ENCODE results near the gene SLC22A23.

SLC22A23 gene

DNA sequence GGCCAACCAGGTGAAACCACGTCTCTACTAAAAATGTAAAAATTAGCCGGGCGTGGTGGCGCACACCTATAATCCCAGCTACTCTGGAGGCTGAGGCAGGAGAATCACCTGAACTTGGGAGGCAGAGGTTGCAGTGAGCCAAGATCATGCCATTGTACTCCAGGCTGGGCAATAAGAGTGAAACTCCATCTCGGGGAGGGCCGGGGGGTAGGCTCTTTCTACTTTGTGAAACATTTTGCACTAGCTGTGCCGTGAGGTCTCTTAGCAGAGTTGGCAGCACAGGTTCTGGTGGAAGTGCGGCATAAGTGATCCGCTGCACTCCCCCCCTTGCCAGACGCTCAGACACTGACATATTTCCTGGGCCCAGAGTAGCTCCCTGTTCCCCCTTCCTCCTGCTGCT, 173.6 kb downstream of the SLC22A23 start:
- DNase-seq (ENCODE audit: low spot score) = no peak

DNA sequence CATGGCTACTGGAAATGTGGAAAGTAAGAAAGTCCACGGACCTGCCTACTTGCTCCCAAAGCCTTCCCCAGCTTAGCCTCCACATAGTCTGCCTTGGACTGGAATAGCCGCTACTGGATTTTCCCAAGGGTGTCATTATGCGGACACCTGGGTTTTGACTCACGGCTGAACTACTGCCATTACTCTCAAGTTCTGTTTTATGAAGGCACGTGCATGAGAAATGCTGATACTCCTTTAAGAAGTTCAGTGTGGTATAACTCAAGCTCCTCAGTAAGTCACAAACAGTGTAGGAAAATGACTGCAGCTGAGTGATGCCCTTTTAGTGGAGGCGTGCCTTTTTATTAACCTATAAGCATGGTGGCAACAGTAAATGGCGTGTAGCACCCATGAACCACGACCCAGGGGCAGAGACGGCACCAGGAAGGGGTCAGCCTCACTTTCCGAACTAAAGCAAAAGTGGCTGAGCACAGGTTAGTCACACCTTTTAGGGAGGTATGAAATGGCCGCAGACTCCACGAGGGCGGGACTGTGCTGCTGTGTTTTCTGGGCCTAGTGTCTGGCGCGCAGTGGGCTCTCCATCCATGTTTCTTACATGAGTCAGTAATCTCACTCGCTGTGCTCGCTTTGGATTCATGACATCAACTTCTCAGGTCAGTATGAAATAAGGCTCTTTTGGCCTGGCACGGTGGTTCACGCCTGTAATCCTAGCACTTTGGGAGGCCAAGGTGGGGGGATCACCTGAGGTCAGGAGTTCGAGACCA, 174.2 kb downstream of the SLC22A23 start:
- DNase-seq (ENCODE audit: low spot score) = no peak

DNA sequence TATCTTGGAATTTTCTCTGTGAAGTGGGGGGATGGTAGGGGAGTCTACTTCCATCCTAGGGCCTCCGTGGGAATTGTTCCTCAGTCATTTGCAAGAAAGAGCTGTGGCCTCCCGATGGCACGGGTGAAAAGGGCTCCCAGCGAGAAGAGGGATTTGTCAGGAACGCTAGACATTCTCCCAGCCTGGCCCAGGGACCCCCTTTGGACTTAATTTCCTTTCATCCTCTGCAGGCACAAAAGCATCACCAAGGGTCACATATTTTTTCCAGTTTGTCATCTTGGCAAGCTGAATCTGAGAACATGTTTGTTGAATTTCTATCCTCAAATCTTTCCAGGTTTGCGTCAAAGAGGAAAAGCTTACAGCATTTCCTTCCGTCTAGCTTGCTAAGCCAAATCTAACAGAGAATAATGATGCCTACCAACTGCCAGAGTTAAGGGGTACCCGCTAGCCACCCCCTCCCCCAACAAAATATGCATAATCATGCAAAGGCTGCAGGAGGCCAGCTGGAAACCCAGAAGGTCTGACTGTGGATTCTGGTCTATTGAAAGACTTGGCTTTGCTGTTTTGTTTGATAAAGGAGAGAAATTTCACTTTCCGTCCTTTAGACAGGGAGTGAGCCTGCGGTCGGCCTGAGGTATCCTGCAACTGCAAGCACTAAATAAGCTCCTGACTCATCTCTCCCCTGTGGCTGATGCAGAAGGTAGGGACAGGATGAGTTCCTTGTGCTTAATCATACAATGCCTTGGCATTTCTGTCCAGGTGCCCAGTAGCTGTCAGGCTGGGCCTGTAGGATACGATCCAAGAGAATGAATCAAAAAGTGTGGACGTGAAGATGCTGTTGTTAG, 175.0 kb downstream of the SLC22A23 start:
- DNase-seq (ENCODE audit: low spot score) = no peak

DNA sequence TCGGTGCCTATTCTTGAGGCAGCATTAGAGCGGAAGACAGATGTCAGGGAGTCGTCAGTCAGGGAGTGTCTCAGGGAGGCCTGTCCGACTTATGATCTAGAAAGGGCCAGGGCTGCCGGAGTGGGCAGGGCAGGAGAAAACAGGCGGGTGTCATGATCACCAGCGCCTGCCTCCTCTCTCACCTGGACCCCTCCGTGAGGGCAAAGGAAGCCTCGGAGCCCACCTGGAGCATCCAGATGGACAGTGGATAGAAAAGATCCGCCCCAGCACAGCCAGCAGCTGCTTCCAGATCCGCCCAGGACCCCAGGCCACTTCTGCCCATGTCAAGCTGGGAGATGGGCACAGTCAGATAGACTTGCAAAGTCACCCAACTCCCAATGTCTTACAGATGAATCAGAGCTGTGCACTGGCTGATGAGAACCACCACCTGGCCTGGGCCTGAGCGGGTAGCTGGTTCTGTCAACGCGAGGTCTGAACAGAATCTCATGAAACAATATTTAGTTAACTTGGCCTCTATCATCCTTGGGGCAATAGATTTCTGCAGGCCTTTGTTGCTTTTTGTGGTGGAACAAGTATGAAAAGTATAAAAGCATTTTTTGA, 175.9 kb downstream of the SLC22A23 start:
- no peak for DNase-seq (ENCODE audit: low spot score)

DNA sequence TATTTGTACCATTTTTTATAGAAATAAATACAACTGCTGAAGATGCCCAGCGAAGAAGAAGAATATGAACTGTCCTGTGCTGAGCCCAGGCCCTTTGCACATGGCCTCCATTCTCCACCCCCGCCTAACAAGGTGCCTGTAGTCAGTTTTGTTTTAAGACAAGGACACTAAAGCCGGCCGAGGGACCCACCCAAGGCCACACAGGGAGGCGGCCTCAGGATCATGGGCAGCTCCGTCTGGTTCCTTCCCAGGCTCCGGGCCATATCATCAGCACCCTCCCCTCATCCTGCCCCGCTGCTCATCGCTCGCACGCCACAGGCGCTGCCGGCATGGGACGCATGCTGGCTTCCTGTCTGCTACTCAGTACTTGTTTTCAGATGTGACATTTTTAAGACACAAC, 176.8 kb downstream of the SLC22A23 start:
- DNase-seq (ENCODE audit: low spot score) = no peak

DNA sequence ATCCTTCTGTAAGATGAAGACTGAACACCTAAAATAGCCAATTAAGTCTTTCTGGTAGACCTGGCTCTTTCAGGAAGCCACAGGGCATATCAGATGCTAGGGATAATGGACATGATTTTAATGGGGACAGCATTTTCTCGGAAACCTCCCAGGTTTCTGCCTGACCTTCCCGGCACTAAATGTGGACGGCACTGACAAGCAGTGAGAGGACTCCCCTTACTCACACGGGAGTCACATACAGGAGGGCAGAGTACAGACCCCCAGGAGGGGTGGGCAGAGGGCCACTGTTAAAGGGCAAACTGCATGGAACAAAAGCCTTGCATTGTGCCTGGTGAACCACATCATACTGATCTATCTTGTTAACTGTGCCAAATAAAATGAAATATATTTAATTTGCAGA, 178.2 kb downstream of the SLC22A23 start:
- DNase-seq (ENCODE audit: low spot score) = no peak

DNA sequence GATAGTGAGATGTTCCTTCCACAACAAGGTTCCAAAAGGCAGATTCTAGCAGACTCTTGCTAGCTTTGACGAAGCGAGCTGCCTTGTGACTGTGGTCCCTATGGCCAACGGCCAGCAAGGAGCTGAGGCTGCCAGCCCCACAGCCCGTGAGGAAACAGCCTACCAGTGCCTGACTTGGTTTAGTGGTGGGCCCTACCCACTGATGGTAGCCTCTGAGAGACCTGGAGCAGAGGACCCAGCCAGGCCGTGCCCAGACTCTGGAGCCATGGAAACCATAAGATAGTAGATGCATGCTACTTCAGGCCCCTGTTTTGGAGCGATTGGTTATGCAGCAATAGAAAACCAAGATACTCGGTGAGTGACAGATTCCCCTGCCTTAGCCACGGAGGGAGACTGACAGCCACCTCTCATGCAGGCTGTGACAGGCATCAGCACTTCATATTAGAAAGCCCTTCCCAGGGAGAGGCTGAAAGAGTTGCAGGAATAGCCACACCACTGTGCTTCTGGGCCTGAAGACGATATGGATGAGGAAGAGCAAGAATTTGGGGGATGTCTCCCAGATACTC, 178.9 kb downstream of the SLC22A23 start:
- no peak for DNase-seq (ENCODE audit: low spot score)

DNA sequence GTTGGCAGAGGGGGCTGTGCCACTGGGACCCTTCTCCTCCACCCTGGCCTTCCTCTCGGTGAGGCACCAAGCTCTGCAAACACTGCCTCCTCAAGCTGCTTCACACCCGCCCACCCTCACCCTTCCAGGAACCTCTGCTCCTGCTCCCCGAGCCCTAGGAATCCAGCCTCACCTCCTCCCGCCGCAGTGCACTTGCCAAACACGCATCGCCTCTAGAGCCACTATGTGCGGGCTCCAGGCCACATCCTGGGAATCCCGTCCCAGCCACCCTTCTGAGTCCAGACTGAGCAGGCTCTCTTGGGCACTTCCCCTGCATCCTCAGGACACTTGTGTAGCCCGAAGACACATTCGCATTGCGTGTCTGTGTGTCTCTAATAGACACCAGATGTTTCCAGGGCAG, 179.6 kb downstream of the SLC22A23 start:
- DNase-seq (ENCODE audit: low spot score) = no peak

DNA sequence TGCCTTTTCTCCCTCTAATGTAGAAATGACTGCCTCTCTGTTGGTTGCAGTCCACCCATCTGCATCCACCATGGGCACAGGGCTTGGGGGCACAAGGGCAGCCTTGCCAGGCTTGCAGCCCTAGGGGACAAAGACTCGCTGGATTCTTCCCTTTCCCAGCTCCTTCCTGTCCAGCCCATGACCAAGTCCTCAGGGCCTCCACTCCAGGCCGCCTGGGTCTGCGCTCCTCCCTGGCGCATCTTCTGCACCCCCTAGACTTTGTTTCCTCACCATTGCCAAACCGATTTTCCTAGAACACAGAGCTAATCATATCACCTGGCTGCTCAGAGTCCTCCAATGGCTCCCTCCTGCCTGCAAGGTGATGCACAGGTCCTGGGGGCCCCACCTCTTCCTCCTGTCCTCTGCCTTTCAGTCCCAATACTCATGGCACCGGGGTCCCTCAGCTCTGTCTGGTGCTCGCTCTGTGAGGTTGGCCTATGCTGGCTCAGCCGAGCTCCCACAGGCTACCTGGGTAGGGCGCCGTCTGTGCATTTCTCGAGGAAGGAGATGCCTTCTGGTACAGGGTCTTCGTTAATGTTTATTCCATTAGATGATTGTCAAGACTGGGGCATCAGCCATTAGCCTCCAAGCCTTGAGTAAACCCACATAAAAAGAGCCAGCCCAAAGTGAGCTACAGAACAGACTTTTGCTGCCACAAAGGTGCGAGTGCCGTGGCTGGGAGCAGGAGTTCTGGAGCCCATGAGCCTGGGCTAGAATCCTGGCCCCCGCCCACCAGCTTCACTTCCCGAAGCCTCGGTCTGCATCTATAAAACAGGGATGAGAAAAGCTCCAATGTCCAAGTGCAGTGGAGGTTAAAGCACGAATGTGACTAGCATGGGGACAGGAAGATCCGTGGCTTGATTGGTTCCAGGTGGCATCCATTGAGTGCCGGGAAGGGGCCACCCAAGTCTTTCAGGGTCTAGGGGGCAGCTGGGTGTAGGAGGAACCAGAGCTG, 180.4 kb downstream of the SLC22A23 start:
- no peak for DNase-seq (ENCODE audit: low spot score)

DNA sequence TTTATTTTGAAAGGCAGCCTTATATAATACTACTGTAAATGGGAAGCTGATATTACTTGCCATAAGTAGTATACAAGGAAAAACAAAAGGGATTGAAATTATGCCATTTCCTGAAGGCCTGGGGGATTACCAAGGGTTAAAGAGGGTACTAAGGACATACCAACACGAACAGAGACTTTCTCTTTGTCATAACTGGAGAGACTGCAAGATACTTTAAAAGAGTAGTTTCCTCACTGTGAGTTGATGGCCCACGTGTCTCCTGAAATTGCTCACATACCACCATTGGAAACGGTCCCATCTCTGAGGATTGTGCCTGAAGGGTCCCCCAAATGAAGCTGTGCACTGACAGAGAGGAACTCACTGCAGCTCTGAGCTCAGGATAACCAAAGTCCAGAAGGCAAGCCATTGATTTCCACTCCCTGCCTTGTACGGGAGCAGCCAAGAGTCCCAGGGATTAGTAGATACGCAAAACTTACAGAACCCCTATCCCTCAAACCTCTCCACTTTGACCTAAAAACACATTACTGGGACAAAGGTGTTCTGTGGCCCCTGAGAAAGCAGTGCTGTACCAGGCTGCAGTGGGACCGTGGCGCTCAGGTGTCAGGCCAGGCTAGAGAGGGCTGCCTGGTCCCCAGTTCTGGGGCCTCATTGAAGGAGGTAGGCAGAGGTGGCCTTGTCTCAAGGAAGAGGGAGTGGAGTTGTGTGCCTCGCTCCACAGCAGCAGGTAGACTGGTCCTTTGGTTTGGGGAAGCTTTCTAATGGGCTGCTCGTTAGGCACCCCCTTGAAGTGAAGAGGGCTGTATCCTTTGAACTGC, 182.9 kb downstream of the SLC22A23 start:
- no peak for DNase-seq (ENCODE audit: low spot score)

DNA sequence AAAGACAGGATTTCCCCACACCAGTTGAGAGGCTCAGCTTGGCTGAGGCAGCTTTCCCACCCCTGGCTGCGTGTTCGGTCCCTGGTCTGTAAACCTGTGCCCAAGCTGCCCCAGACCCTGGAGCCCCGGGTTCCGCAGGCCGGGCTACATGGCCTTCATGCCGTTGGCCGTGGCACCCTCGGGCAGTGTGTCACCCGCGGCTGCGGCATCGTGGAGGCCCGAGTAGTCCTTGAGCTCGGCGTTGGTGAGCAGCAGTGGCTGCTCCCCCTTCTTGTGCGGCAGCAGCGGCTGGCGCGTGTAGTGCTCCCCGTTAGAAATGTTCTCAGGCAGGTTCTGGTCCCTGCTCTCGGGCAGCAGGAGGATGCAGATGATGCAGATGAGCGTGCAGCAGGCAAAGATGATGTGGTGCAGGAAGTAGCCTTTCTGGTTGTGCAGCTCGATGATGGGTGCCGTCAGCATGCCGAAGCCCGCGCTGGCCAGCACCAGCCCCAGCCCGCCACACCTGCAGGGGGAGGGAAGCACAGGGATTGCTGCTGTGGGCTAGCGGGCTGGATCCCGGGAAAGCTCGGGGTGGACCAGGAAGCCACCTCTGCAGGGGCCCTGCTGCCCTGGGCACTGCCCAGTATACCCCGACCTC, 183.8 kb downstream of the SLC22A23 start:
- DNase-seq (ENCODE audit: low spot score) = no peak

DNA sequence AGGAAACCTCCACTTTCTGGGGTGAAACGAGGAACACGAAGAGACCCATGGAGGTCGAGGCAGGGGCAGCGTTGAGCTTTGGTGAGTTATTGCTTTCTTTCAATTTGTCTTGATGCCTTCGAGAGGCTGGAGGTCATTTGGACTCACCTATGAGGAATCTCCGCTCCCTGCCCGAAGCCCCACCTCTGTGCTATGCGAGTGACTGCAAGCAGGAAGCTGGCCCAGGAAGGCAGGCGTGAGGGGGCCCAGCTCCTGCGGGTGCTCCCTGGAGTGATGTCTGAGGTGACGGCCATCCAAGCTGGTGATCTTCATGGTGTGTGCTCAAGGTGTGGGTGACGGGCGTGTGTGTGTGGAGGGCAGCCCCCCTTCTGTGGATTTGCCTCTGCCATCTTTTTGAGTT, 185.1 kb downstream of the SLC22A23 start:
- no peak for DNase-seq (ENCODE audit: low spot score)

DNA sequence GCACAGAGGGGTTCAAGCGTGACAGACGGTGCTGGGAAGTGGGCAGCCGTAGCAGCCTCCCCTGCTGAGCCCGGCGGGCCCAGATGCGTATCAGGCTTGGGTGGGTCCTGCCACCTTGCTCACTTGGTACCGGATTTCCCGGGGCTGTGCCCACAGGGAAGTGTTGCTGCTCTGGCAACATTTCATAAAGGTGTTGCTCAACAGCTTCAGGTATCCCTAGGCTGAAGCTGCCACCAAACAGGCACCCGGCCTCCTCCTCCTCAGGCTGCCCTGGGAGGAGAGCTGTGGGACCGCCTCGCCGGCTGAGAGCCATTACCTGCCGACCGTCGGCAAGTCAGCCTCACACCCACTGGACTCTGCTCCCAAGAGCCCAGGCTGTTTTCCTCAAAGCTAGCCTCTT, 186.6 kb downstream of the SLC22A23 start:
- no peak for DNase-seq (ENCODE audit: low spot score)

DNA sequence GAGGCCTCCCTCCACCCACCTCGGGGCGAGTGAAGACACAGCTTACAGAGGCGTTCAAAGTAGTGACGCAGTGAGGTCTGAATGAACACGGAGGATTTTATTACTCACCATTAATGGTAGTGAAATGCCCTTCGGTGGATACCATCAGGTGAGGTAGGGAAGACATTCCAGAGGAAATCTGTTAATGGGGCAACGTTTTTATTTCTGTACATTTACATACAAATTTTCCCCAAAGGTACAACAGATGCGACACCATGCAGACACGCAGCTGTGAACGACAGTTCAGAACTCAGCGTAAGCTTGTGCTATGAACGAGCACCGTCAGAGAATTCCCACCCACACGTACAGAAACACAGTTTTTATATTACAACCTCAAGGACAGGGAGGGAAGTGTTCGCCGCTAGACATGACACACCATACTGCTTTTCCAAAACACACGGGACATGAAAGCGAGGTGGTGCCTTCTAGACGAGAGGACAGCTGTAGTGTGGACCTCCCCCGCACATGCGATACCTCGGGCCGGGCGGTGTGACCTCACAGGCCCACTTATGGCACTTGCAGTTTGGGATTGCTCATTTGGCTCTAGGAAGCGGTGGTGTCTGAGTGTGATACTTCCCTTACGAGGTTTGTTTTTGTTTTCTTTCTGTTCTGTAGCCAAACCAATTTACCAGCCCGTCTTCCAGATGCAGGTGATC, 187.4 kb downstream of the SLC22A23 start:
- DNase-seq (ENCODE audit: low spot score) = no peak

DNA sequence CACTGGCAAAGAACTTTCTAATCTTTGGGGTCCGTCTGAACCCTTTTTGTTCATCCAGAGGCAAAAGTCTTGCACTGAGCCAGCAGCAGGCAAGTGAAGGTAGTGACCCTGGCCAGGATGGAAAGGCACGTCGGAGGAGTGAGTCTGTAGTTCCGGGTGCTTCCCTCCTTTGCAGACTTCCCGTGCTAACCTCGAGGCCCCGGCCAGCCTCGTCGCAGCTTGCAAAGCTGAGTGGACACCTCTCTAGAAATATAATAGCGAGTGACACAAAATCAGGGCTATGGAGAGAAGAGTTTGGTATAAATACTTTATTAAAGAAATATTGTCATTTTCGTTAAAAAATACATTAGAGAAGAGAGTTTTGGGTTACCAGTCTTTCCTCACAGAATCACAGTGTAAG, 188.2 kb downstream of the SLC22A23 start:
- no peak for DNase-seq (ENCODE audit: low spot score)

DNA sequence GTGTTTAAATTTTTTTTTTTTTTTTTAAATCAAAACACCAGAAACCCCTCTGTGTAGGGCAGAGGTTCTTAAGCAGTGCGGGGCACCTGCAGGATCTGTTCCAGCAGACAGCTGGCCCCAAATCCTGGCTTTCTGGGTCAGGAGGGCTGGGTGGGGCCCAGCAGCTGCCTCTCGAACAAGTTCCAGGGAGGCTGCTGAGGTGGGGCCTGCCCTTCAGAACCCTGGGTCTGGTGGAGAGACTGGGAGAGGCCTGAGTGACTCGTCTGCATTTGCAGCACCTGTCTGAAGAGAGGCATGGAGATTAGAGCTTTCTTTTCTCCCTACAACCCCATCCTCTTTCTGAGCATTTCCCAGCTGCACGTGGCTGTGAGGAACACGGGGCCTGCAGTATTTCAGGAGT, 189.7 kb downstream of the SLC22A23 start:
- no peak for DNase-seq (ENCODE audit: low spot score)

DNA sequence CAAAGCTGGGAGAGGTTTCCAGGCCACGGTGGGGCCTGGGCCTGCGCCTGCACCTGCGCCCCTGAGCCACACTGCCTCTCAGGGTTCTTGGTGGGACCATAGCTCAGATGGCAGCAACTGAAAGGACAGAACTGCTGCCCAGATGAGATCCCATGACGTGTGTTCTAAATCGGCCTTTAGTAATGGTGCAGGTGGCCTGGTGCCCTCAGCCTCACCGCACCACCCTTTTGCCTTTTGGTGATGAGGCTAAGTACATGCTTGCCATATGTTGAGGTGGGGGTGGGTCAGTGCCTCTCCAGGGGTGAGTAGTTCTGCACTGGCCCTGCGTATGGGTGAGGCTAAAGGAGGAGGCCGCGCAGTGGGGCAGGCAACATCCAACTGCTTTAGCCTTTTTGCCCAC, 190.7 kb downstream of the SLC22A23 start:
- no peak for DNase-seq (ENCODE audit: low spot score)

DNA sequence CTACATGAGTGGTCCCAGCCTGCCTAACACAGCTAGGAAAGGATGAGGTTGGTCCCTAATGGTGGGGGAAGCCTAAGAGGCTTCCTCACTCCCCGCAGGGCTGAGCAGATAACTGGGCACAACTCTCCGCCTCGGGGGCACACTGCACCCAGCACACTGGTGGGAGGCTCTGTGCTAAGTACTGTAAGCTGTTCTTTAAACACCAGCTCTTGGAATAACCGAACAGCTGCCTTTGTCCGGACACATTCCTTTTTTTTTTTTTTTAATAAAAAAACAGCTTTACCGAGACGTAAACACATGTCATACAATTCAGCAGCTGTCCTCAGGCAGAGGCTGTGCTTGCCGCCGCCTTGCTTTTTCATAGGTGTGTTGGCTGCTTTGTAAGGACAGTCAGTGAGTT, 191.2 kb downstream of the SLC22A23 start:
- DNase-seq (ENCODE audit: low spot score) = no peak

DNA sequence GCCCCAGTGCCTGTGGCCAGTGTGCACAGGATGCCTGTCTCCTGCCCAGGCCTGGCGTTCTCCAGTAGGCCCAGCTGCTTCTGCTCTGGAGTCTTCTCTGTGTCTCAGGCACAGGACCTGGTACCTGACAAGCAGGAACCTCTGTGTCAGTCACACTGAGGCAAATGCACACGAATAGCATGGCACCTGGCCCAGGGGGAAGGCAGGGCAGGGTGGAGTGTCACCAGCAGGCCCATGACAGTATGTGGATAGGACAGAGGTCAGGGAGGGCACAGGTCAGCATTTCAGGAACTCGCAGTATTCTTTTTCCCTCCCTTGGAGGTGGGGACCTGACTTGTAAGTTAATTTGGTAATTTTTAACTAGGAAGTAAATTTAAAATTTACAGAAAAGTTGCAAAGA, 192.5 kb downstream of the SLC22A23 start:
- no peak for DNase-seq (ENCODE audit: low spot score)

DNA sequence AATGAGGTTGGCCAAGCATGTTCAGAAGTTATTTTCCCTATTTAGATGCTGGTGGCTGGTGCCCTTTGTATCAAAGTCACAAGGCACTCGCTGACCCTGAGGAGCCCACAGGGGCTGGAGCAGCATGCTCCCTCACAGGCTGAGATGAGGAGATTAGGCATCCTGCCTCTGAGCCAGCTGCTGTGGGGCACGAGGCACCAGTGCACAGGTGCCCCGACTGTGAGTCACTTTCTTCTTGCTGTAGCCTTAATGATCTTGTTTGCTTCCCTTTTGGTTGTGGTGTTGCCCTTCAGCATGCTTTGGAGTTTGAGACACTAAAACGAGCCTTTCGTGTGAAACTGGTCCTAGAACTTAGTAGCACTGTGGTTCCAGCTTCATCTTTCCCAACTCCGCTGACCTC, 193.8 kb downstream of the SLC22A23 start:
- DNase-seq (ENCODE audit: low spot score) = no peak
